SK-N-SH treated with all-trans-retinoic acid at 6 μM for 48 hours (cell line): Measurements from ENCODE around the gene FOLH1.
"Not testable (repeated sequence)": the region's sequence is repeated elsewhere in the genome, so short reads cannot be mapped to it uniquely, and the experiment has no call there.

Experiments
- ATAC-seq: fragments of 200-7000 bp; cut with Tn5 transposase; 3 replicates; pipeline ENCODE4 v1.9.1; 2020; ENCODE audit warnings: mild to moderate bottlenecking, moderate library complexity
- BACH2 ChIP-seq: fragments of 250-450 bp; sonication (Bioruptor Pico); IDR thresholded peaks from 2 replicates; pipeline ENCODE4 v1.9.0; 2021; ENCODE audit warnings: mild to moderate bottlenecking, borderline replicate concordance
- CSDC2 ChIP-seq: fragments of 250-450 bp; sonication (Bioruptor Pico); IDR thresholded peaks from 2 replicates; pipeline ENCODE4 v1.5.0; 2020; ENCODE audit warnings: mild to moderate bottlenecking, moderate library complexity
- ESRRG ChIP-seq: fragments of 250-450 bp; sonication (Bioruptor Pico); IDR thresholded peaks from 2 replicates; pipeline ENCODE4 v1.6.1; 2021; ENCODE audit warnings: mild to moderate bottlenecking
- OSR1 ChIP-seq: fragments of 250-450 bp; sonication (Bioruptor Pico); IDR thresholded peaks from 2 replicates; pipeline ENCODE4 v1.8.0; 2022; ENCODE audit warnings: moderate library complexity, mild to moderate bottlenecking, inconsistent platforms
- TCF4 ChIP-seq: fragments of 250-450 bp; sonication (Bioruptor Pico); IDR thresholded peaks from 2 replicates; pipeline ENCODE4 v1.8.0; 2021; ENCODE audit warnings: mild to moderate bottlenecking, moderate library complexity, borderline replicate concordance
- TOX ChIP-seq: fragments of 250-450 bp; sonication (Bioruptor Pico); IDR thresholded peaks from 2 replicates; pipeline ENCODE4 v1.8.0; 2021; ENCODE audit warnings: mild to moderate bottlenecking, moderate library complexity, borderline replicate concordance
- TSHZ2 ChIP-seq: fragments of 250-450 bp; sonication (Bioruptor Pico); IDR thresholded peaks from 2 replicates; pipeline ENCODE4 v1.5.0; 2020; ENCODE audit warnings: mild to moderate bottlenecking, moderate library complexity
- ZFP3 ChIP-seq: fragments of 250-450 bp; sonication (Bioruptor Pico); IDR thresholded peaks from 2 replicates; pipeline ENCODE4 v1.5.0; 2020; ENCODE audit warnings: mild to moderate bottlenecking, moderate library complexity
- ZFP30 ChIP-seq: fragments of 450-650 bp; formaldehyde crosslinking; IDR thresholded peaks from 2 replicates; pipeline ENCODE4 v1.5.0; 2022; ENCODE audit warnings: mild to moderate bottlenecking, moderate library complexity
- ZNF565 ChIP-seq: fragments of 450-650 bp; formaldehyde crosslinking; conservative IDR thresholded peaks from 2 replicates; pipeline ENCODE4 v1.5.0; 2020; ENCODE audit warnings: low read depth, mild to moderate bottlenecking, moderate library complexity
- ZNF70 ChIP-seq: fragments of 450-650 bp; formaldehyde crosslinking; IDR thresholded peaks from 2 replicates; pipeline ENCODE4 v1.5.0; 2020; ENCODE audit warnings: mild to moderate bottlenecking, moderate library complexity
- ZNF8 ChIP-seq: fragments of 450-650 bp; formaldehyde crosslinking; IDR thresholded peaks from 2 replicates; pipeline ENCODE4 v1.5.0; 2020; ENCODE audit warnings: mild to moderate bottlenecking, moderate library complexity
- TF ChIP-seq, protein P1 (sequence below): fragments of 250-450 bp; sonication (Bioruptor Pico); IDR thresholded peaks from 2 replicates; pipeline ENCODE4 v1.8.0; 2021; ENCODE audit warnings: low read depth, mild to moderate bottlenecking, moderate library complexity, borderline replicate concordance

FOLH1 gene

DNA sequence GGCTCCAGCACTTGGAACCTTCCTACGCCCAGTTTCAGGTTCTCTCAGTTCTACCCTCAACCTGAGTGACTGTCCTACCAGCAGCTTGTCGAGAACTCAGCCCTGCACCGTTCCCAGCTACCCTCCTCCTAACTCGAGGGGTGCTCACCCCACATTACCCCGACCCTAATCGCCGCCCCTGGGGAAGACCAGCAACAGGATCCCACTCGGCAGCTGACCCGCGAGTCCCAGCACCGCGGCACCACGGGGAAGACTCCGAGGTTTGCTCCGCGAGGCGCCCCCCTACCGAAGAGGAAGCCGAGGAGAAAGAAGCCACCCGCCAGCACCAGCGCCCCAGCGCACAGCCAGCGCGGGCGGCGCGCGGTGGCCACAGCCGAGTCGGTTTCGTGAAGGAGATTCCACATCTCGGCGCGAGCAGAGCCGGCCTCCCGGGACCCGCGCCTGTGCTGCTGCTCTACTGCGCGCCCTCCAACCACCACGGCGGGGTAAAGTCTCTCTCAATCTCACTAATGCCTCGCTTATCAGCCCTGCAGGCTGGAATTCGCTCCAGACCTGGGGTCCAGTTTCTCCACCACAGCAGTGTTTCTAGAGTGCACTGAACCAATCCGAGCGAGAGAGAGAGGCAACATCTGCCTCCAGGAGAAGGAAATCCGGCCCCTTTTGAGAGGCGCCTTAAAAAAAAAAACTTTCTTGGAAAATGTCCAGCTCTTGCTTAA, at the start of gene FOLH1:
Gene FOLH1, minus strand, starts transcription at position 597 of the 716 bp plus-strand sequence. Its CDS starts 193 bp downstream, at position 404.
- ATAC-seq, result peak; percentile 75
- TF ChIP-seq ESRRG (CRISPR knock-in tag), result no peak
- TF ChIP-seq, all 23 proteins: peak for 0

DNA sequence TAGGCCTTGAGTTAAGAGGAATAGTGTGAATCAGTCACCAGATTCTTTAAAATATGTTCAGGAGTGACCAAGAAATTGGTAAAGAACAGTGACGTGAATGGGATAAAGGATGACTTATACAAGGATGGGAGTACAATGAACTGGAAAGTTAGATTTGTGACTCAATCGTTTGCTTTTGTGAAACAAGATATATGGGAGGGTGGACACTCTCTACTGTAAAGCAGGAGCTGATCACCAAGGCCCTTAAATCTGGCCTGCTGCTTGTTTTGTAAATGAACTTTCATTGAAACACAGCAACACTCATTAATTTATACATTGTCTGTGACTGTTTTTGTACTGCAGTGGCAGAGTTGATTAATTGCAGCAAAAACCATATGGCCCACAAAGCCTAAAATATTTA, 46.7 kb upstream of the FOLH1 start:
- not testable (repeated sequence) for ATAC-seq

GRCh38 chr11:49251212-49251611, 42.8 kb upstream of the FOLH1 start:
- not testable (repeated sequence) for ATAC-seq

DNA sequence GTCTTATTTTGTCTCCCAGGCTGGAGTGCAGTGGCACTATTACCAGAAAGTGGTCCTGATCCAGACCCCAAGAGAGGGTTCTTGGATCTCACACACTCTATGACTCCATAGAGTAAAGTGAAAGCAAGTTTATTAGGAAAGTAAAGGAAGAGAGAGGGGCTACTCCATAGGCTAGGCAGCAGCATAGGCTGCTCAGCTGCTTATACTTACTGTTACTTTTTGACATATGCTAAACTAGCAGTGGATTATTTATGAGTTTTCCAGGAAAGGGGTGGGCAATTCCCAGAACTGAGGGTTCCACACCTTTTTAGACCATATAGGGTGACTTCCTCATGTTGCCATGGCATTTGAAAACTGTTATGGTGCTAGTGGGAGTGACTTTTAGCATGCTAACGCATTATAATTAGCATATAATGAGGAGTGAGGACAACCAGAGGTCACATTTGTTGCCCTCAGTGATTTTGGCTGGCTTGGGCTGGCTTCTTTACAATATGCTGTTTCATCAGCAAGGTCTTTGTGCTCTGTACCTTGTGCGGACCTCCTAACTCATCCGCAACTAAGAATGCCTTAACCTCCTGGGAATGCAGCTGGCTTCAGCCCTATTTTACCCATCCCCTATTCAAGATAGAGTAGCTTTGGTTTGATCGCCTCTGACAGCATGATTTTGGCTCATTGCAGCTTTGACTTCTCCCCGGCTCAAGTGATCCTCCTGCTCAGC, 42.2 kb upstream of the FOLH1 start:
- ATAC-seq, result not testable (repeated sequence)

DNA sequence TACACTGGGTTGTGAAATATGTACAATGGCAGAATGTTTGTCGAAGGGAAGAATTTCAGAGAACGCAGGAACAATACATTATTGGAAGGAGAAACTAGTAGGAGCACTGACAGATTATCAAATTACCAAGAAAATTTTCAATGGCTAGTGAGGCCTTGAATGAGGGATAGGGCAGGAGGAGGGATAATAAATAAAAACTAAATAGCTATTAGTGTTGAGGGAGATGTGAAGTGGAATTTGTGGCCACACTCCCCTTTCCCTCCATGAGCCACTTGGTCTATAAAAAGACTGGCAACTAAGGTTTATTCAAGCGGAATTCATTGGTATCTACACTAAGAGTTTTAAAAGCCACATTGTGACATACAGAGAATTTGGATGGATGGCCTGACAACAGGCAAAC, 41.0 kb upstream of the FOLH1 start:
- ATAC-seq, result not testable (repeated sequence)

- not testable (repeated sequence) for ATAC-seq
These were observed 25.3 kb upstream of the FOLH1 start for GRCh38 chr11:49233685-49234084.

- ATAC-seq, result not testable (repeated sequence)
These were observed 24.6 kb upstream of the FOLH1 start for GRCh38 chr11:49233019-49233418.

- ATAC-seq, result not testable (repeated sequence)
These were observed 23.3 kb upstream of the FOLH1 start for GRCh38 chr11:49231725-49232124.

DNA sequence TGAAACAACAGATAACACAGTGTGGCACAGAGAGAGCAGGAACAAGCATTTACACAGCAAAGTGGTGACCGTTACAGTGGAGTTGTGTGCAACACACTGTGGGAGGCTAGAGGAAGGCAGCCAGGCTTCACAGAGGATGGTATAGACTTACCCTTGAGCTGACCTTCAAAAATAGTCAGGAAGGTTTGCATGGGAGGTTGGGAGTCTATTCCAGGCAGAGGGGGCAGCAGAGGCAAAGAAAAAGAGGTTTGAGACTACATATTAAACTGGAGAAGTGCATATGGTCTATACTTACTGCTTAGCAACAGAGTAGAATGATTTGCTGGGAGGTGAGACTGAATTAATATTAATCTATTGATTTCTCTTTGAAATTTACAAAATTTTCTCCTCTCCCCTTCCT, 22.1 kb upstream of the FOLH1 start:
- not testable (repeated sequence) for ATAC-seq

DNA sequence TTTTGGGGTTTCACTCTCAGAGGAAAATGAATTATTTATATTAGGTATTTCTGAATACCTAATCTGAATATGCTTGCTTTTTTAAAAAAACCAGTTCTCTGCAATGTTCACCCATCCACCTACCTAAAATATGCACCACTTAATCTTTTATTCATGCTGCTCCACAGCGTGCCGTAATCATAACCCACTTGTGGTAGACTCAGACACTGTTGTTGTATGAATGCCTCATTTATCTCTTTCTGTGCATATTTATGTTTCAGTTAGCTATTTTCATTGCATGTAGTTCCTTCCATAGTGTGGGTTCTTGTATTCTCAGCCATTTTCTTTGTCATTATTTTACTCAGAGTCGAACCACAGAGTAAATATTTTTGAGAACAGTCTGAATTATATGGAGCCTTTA, 21.6 kb upstream of the FOLH1 start:
- not testable (repeated sequence) for ATAC-seq

- peak; percentile 48; the same call in 2 of the 3 replicates for ATAC-seq
These were observed 20.7 kb upstream of the FOLH1 start for GRCh38 chr11:49229136-49229535.

GRCh38 chr11:49225255-49225785, 16.9 kb upstream of the FOLH1 start:
- not testable (repeated sequence) for ATAC-seq

DNA sequence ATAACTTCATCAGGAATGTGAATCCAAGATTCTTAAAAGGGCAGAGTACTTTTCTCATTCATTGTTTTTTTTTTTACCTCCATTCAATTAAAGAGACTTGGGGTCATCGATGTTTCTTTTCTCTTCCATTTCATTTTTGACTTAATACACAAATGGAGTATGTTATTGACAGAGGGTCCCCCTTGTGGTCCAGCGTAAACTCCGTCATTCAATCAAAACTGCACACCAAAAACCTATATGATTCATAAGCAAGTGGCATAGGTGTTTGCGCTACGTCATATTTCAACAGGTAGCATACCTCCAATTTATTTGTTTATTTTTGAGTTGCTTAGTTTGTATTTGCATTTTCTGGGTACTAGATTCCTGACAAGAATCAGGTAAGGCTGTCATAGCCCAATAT, 12.7 kb upstream of the FOLH1 start:
- TF ChIP-seq ZFP3 (CRISPR knock-in tag), result no peak
- no peak for TF ChIP-seq OSR1 (CRISPR knock-in tag)
- no peak for TF ChIP-seq CSDC2 (CRISPR knock-in tag)
- TF ChIP-seq ZNF565 (CRISPR knock-in tag), result no peak
- TF ChIP-seq ESRRG (CRISPR knock-in tag), result no peak
- TF ChIP-seq TCF4 (CRISPR knock-in tag), result no peak
- no peak for TF ChIP-seq ZNF8 (CRISPR knock-in tag)
- TF ChIP-seq ZNF70, result no peak
- TF ChIP-seq ZFP30 (CRISPR knock-in tag), result no peak
- TF ChIP-seq TSHZ2, result no peak
- no peak for TF ChIP-seq TOX (CRISPR knock-in tag)
- TF ChIP-seq, protein P1, sequence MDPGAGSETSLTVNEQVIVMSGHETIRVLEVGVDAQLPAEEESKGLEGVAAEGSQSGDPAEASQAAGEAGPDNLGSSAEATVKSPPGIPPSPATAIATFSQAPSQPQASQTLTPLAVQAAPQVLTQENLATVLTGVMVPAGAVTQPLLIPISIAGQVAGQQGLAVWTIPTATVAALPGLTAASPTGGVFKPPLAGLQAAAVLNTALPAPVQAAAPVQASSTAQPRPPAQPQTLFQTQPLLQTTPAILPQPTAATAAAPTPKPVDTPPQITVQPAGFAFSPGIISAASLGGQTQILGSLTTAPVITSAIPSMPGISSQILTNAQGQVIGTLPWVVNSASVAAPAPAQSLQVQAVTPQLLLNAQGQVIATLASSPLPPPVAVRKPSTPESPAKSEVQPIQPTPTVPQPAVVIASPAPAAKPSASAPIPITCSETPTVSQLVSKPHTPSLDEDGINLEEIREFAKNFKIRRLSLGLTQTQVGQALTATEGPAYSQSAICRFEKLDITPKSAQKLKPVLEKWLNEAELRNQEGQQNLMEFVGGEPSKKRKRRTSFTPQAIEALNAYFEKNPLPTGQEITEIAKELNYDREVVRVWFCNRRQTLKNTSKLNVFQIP (CRISPR knock-in tag), result no peak
- no peak for TF ChIP-seq BACH2 (CRISPR knock-in tag)
- TF ChIP-seq, all 23 proteins: peak for 0
- ATAC-seq, result no peak
